ENCODE data around the gene MAD1L1.

MAD1L1 gene

GRCh38 chr7:2050511-2050866, 182.3 kb downstream of the MAD1L1 start (continued):
- TF ChIP-seq PATZ1 (CRISPR knock-in tag; IDR thresholded peaks at IDR 0.05; ENCODE audit: borderline replicate concordance), result no peak
- no peak for TF ChIP-seq ARNTL (CRISPR knock-in tag; IDR thresholded peaks at IDR 0.05; ENCODE audit: borderline replicate concordance, low read depth)
- no peak for TF ChIP-seq RARB (CRISPR knock-in tag; IDR thresholded peaks at IDR 0.05)
- TF ChIP-seq CSDC2 (CRISPR knock-in tag; IDR thresholded peaks at IDR 0.05), result no peak
- TF ChIP-seq TCF4 (CRISPR knock-in tag; IDR thresholded peaks at IDR 0.05; ENCODE audit: borderline replicate concordance), result no peak
- TF ChIP-seq ZNF70 (CRISPR knock-in tag; IDR thresholded peaks at IDR 0.05), result no peak

DNA sequence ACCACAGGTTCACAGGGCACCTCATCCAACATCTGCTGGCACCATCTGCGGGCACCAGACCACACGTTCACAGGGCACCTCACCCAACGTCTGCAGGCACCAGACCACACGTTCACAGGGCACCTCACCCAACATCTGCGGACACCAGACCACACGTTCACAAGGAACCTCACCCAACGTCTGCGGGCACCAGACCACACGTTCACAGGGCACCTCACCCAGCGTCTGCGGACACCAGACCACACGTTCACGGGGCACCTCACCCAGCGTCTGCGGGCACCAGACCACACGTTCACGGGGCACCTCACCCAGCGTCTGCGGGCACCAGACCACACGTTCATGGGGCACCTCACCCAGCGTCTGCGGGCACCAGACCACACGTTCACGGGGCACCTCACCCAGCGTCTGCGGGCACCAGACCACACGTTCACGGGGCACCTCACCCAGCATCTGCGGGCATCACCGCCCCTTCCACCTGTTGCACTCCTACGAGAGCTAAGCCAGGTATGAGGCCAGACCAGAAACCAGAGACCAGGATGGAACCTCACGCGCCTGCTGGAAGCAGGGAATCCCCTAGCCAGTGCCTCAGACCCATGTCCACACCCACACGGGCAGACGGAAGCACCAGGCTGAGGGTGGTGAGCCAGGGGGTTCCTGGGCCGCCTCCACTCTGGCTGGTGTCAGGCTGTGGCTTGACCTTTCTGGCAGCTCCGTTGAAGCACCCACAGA, 182.8 kb downstream of the MAD1L1 start:
- TF ChIP-seq ISL1 (CRISPR knock-in tag; IDR thresholded peaks at IDR 0.05), result no peak
- TF ChIP-seq ZFP3 (CRISPR knock-in tag; IDR thresholded peaks at IDR 0.05), result no peak
- TF ChIP-seq OSR1 (CRISPR knock-in tag; IDR thresholded peaks at IDR 0.05), result no peak
- TF ChIP-seq GLIS3 (CRISPR knock-in tag; IDR thresholded peaks at IDR 0.05), result no peak
- no peak for TF ChIP-seq CSRNP3 (CRISPR knock-in tag; IDR thresholded peaks at IDR 0.05)
- no peak for TF ChIP-seq TCF4 (CRISPR knock-in tag; IDR thresholded peaks at IDR 0.05; ENCODE audit: borderline replicate concordance)
- no peak for TF ChIP-seq ZNF565 (CRISPR knock-in tag; conservative IDR thresholded peaks at IDR 0.05; ENCODE audit: low read depth)
- no peak for TF ChIP-seq ZFP30 (CRISPR knock-in tag; IDR thresholded peaks at IDR 0.05)
- no peak for TF ChIP-seq BACH2 (CRISPR knock-in tag; IDR thresholded peaks at IDR 0.05; ENCODE audit: borderline replicate concordance)
- TF ChIP-seq PATZ1 (CRISPR knock-in tag; IDR thresholded peaks at IDR 0.05; ENCODE audit: borderline replicate concordance), result no peak
- no peak for TF ChIP-seq CSDC2 (CRISPR knock-in tag; IDR thresholded peaks at IDR 0.05)
- TF ChIP-seq PPARA (CRISPR knock-in tag; IDR thresholded peaks at IDR 0.05; ENCODE audit: borderline replicate concordance), result no peak
- no peak for TF ChIP-seq ARNTL (CRISPR knock-in tag; IDR thresholded peaks at IDR 0.05; ENCODE audit: borderline replicate concordance, low read depth)
- TF ChIP-seq, protein P1, sequence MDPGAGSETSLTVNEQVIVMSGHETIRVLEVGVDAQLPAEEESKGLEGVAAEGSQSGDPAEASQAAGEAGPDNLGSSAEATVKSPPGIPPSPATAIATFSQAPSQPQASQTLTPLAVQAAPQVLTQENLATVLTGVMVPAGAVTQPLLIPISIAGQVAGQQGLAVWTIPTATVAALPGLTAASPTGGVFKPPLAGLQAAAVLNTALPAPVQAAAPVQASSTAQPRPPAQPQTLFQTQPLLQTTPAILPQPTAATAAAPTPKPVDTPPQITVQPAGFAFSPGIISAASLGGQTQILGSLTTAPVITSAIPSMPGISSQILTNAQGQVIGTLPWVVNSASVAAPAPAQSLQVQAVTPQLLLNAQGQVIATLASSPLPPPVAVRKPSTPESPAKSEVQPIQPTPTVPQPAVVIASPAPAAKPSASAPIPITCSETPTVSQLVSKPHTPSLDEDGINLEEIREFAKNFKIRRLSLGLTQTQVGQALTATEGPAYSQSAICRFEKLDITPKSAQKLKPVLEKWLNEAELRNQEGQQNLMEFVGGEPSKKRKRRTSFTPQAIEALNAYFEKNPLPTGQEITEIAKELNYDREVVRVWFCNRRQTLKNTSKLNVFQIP (CRISPR knock-in tag; IDR thresholded peaks at IDR 0.05; ENCODE audit: borderline replicate concordance, low read depth), result no peak
- no peak for TF ChIP-seq ZNF70 (CRISPR knock-in tag; IDR thresholded peaks at IDR 0.05)
- TF ChIP-seq CREB5 (CRISPR knock-in tag; IDR thresholded peaks at IDR 0.05; ENCODE audit: low read depth), result no peak
- TF ChIP-seq ZNF8 (CRISPR knock-in tag; IDR thresholded peaks at IDR 0.05), result no peak
- no peak for TF ChIP-seq TOX (CRISPR knock-in tag; IDR thresholded peaks at IDR 0.05; ENCODE audit: borderline replicate concordance)
- ATAC-seq, result no peak

GRCh38 chr7:2049111-2049781, 183.5 kb downstream of the MAD1L1 start:
- no peak for TF ChIP-seq ZNF8 (CRISPR knock-in tag; IDR thresholded peaks at IDR 0.05)
- TF ChIP-seq ISL1 (CRISPR knock-in tag; IDR thresholded peaks at IDR 0.05), result no peak
- TF ChIP-seq CSRNP3 (CRISPR knock-in tag; IDR thresholded peaks at IDR 0.05), result no peak
- TF ChIP-seq PPARA (CRISPR knock-in tag; IDR thresholded peaks at IDR 0.05; ENCODE audit: borderline replicate concordance), result no peak
- TF ChIP-seq SNAI2 (CRISPR knock-in tag; IDR thresholded peaks at IDR 0.05), result no peak
- TF ChIP-seq ZNF565 (CRISPR knock-in tag; conservative IDR thresholded peaks at IDR 0.05; ENCODE audit: low read depth), result no peak
- TF ChIP-seq ARNTL (CRISPR knock-in tag; IDR thresholded peaks at IDR 0.05; ENCODE audit: borderline replicate concordance, low read depth), result no peak
- no peak for TF ChIP-seq ZFP30 (CRISPR knock-in tag; IDR thresholded peaks at IDR 0.05)
- no peak for TF ChIP-seq PATZ1 (CRISPR knock-in tag; IDR thresholded peaks at IDR 0.05; ENCODE audit: borderline replicate concordance)
- no peak for ATAC-seq

Data from SK-N-SH treated with all-trans-retinoic acid at 6 μM for 48 hours (cell line).